GM19328 (cell line): ENCODE measurements around the gene ASCC1.

ENCODE experiments used
- ATAC-seq: cut with Tn5 transposase; IDR thresholded peaks from one replicate; pipeline ENCODE4 v1.9.1; 2021; ENCODE audit warnings: mild to moderate bottlenecking, moderate library complexity; ENCODE audit not compliant: unreplicated experiment

ASCC1 gene

DNA sequence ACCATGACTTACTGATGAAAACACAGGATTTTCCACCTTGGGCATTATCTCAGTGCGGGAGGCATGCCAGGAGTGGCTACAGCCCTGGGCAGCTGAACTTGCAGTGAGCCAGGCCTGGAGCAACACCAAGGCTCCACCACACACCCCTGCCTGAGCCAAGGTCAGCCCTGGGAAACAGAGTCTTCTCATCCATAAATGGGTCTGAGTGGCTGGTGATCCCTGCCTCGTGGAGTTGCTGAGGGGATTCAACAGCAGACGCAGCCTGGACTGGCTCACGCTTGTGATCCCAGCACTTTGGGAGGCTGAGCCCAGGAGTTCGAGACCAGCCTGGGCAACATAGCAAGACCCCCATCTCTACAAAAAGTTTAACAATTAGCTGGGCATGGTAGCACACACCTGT lies 160.0 kb downstream of the ASCC1 start:
- ATAC-seq = no peak

DNA sequence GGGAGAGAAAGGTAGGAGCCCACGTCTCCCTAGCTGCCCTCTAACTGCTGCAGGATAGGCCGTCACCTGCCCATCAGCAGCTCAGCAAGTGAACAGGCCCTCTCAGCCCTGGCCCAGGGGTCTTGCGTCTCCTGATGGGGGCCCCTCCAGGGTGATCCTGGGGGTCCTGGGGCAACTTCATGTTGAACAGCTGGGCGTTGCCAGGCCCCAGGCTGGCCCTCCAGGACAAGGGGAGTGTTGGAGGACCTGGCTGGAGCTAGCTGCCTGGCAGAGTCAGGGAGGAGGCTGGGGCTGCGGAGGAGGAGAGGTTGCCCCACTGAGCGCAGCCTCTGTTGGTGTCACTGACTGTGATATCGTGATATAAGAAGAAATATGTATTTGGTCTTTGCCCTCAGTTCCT lies 162.4 kb downstream of the ASCC1 start:
- ATAC-seq = no peak

DNA sequence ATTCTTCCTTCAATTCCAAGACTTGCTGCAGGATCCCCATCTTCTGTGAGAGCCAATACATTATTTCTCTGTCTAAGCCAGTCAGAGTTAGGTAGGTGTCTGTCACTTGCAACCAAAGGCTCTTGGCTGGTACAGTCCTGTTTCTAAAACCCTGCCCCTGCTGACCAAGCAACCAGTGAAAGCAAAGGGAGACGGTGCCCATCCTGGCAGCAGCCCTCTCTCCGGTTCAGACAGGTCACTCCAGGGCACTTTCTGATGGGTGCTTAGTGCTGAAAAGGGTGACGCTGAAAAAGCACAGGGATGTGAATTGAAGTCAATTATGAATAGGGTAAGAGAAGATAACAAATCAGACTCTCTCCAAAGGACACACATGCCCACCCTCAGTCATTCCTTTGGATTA lies 165.2 kb downstream of the ASCC1 start:
- ATAC-seq = no peak

DNA sequence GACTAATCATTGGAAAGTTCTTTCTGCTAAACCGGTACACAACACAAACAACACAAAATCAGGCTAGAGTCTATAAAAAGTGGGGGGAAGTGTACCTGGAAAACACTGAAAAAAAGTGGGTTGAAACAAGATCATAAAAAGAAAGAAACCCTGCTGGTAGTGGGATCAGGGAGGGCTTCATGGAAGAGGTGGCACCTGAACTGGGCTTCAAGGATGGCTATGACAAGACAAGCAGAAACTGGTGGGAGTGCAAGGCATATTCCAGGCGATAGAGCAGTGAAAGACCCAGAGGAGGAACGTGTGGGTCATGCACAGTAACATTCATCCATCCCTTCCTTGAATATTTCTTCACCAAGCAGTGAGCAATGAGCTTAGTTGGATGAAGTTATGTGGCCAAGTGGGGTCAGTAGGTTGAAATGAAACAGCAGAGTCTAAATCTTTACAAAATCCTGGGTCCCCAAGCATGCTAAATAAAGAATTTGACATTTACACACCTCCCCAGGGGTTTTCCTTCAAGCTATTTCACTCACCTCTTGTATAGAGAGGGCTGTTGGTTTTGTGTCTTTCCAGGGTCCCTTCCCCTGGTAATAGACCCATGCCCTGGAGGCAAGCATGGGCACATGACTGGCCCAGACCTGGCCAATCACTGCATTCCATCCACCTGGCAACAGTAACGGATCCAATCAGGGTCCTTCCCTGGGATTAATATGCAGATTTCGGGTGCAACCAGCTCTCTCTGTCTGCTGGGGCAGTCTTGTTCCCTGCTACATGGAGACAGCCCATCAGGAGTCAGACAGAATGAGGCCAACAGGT lies 165.9 kb downstream of the ASCC1 start:
- no peak for ATAC-seq

DNA sequence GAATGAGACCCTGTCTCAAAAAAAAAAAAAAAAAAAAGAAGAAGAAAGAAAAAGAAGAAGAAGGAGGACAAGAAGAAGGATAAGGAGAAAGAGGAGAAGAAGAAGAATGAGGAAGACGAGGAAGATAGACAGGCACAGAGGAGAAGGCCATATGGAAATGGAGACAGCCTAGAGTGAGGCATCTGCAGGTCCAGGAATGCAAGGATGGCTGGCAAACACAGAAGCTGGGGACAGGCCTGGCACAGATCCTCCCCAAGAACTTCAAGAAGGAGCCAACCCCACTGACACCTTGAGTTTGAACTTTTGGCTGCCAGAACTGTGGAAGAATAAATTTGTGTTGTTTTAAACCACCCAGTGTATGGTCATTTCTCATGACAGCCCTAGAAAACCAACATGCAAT lies 166.6 kb downstream of the ASCC1 start:
- no peak for ATAC-seq

DNA sequence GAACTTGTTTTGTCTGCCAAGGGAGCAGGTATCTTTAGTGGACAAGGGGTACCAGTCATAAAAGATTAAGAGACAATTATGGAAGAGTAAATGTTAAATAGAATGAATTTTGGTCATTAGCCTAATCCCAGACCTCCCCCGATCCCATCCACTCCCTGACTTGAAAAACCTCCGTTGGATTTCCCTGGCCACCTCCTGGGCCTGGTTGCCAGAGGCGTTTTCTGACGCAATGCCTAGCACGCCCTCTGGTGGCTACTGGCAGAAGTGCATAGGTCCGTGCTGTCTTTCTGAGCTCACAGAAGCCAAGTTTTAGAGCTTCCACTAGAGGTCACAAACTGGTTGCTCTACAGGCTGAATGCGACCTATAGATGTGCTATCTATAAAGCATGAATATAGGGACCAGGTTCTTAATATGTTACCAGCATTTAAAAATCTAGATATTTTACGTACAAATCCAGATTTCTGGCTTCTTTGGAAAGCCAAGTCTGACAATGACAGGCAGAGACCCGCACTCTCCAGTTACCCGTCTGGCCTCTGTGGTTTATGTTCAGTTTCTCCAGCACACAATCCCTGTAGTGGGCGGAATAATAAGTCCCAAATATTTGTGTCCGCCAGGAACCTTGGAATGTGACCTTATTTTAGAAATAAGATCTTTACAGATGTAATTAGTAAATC lies 167.5 kb downstream of the ASCC1 start:
- no peak for ATAC-seq
